Stomach (tissue), 4 donors: ENCODE measurements around the gene ADCY9.

Experiments used
- POLR2A ChIP-seq, 4 donors: fragments of 450-650 bp; IDR thresholded peaks; one replicate each; pipeline ENCODE4 v1.6.1; 2016; ENCODE audit warnings: antibody characterized with exemption in 4 of 4, control low read depth in 2 of 4, mild to moderate bottlenecking in 1 of 4, moderate library complexity in 1 of 4
- POLR2AphosphoS5 ChIP-seq, 3 donors: sonication (generic); formaldehyde crosslinking; IDR thresholded peaks; one replicate each; pipeline ENCODE4 v1.6.1; 2016; ENCODE audit warnings: antibody characterized with exemption in 3 of 3
- TF ChIP-seq, protein P1 (sequence below), 7 experiments: fragments of 450-650 bp in 4 of 7; fragments of 200-600 bp in 3 of 7; sonication (generic) in 3 of 7; IDR thresholded peaks; one replicate each; pipeline ENCODE4 v1.5.1; 2016 to 2019; ENCODE audit warnings: antibody characterized with exemption in 7 of 7, control low read depth in 2 of 7, mild to moderate bottlenecking in 1 of 7

DNA sequence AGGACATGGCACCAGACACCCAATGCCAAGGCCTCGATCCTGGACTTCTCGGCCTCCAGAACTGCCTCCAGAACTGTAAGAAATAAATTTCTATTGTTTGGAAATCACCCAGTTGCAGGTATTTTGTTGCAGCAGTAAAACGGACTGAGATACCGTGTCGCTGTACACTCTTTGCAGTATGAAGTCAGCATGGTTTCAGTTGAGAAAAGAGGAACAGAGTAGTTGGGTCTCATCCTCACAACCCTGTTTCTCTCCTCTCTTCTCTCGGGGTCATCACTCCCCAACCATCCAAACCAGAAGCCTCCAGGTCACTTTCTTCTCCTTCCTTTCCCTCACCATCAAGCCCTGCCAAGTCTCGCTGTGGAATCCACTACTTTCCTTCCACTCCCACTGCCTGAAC lies 77.8 kb downstream of the ADCY9 start:
- TF ChIP-seq, protein P1, sequence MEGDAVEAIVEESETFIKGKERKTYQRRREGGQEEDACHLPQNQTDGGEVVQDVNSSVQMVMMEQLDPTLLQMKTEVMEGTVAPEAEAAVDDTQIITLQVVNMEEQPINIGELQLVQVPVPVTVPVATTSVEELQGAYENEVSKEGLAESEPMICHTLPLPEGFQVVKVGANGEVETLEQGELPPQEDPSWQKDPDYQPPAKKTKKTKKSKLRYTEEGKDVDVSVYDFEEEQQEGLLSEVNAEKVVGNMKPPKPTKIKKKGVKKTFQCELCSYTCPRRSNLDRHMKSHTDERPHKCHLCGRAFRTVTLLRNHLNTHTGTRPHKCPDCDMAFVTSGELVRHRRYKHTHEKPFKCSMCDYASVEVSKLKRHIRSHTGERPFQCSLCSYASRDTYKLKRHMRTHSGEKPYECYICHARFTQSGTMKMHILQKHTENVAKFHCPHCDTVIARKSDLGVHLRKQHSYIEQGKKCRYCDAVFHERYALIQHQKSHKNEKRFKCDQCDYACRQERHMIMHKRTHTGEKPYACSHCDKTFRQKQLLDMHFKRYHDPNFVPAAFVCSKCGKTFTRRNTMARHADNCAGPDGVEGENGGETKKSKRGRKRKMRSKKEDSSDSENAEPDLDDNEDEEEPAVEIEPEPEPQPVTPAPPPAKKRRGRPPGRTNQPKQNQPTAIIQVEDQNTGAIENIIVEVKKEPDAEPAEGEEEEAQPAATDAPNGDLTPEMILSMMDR (IDR thresholded peaks at IDR 0.05) = no peak
- no peak for TF ChIP-seq POLR2A (IDR thresholded peaks at IDR 0.05)
- no peak for TF ChIP-seq POLR2AphosphoS5 (IDR thresholded peaks at IDR 0.05)
